Upper lobe of left lung (tissue), 6 donors: ENCODE measurements around the gene CUL9. TPM values are rescaled to one million over a fixed set of nuclear protein-coding genes. Genes with fewer than 3 reads are reported as not detected.

Experiments
- ATAC-seq, 2 donors: fragments of 200-7000 bp; cut with Tn5 transposase; one replicate each; pipeline ENCODE4 v1.9.1; 2022; ENCODE audit warnings: mild to moderate bottlenecking in 2 of 2, moderate library complexity in 2 of 2; ENCODE audit not compliant: low FRiP score in 2 of 2
- DNase-seq, 2 donors: peaks; one replicate each; pipeline ENCODE4 v3.0.0-alpha.2; 2019 to 2020
- H3K27ac ChIP-seq, 4 donors: fragments of 200-600 bp; sonication (generic); one replicate each; pipeline ENCODE4 v1.5.1; 2016 to 2019
- H3K27me3 ChIP-seq, 4 donors: fragments of 200-600 bp; sonication (generic); one replicate each; pipeline ENCODE4 v1.5.1; 2017 to 2019
- H3K36me3 ChIP-seq, 4 donors: fragments of 200-600 bp; sonication (generic); one replicate each; pipeline ENCODE4 v1.5.1; 2016 to 2019
- H3K4me1 ChIP-seq, 4 donors: fragments of 200-600 bp; sonication (generic); one replicate each; pipeline ENCODE4 v1.5.1; 2018 to 2019
- H3K4me3 ChIP-seq, 4 donors: fragments of 200-600 bp; sonication (generic); one replicate each; pipeline ENCODE4 v1.5.1; 2017 to 2019; ENCODE audit warnings: mild to moderate bottlenecking in 2 of 4, moderate library complexity in 1 of 4
- H3K9me3 ChIP-seq, 4 donors: fragments of 200-600 bp; sonication (generic); one replicate each; pipeline ENCODE4 v1.5.1; 2018 to 2019
- EP300 ChIP-seq, 4 donors: sonication (generic); formaldehyde crosslinking; IDR thresholded peaks; one replicate each; pipeline ENCODE4 v1.5.1; 2017; ENCODE audit warnings: antibody characterized with exemption in 4 of 4, control low read depth in 2 of 4
- POLR2A ChIP-seq, 4 donors: fragments of 450-650 bp; IDR thresholded peaks; one replicate each; pipeline ENCODE4 v1.5.1; 2016 to 2017; ENCODE audit warnings: antibody characterized with exemption in 4 of 4, mild to moderate bottlenecking in 2 of 4
- POLR2AphosphoS5 ChIP-seq, 2 donors: sonication (generic); formaldehyde crosslinking; IDR thresholded peaks; one replicate each; pipeline ENCODE4 v1.5.1; 2017; ENCODE audit warnings: antibody characterized with exemption in 2 of 2
- WGBS, 2 donors: methylation state at CpG; one replicate each; pipeline ENCODE4 v1.1.5; 2017 to 2018; 5-methylcytosine and 5-hydroxymethylcytosine counted together
- total RNA-seq, 6 donors: library from RNA; depleted of rRNA in 4 of 6; stranded (reverse); fragments of >200 nt in 4 of 6; gene quantifications; one replicate each; pipeline versions ENCODE4 v1.1.0 to v1.2.1, GENCODE V29; 2016 to 2021
- TF ChIP-seq, protein P1 (sequence below), 6 experiments: fragments of 450-650 bp in 4 of 6; fragments of 200-600 bp in 2 of 6; sonication (generic) in 2 of 6; IDR thresholded peaks; one replicate each; pipeline ENCODE4 v1.5.1; 2016 to 2019; ENCODE audit warnings: antibody characterized with exemption in 6 of 6
- donor health status: DM: no; HTN: no; CAD: no; lungs with moderate emphysema.
- donor health status: DM: no; HTN: yes; CAD: no; lungs with severe emphysema.

CUL9 gene
- total RNA-seq, 6 donors from 2014 or later, result 26.9 to 105 (median 47.5) TPM

DNA sequence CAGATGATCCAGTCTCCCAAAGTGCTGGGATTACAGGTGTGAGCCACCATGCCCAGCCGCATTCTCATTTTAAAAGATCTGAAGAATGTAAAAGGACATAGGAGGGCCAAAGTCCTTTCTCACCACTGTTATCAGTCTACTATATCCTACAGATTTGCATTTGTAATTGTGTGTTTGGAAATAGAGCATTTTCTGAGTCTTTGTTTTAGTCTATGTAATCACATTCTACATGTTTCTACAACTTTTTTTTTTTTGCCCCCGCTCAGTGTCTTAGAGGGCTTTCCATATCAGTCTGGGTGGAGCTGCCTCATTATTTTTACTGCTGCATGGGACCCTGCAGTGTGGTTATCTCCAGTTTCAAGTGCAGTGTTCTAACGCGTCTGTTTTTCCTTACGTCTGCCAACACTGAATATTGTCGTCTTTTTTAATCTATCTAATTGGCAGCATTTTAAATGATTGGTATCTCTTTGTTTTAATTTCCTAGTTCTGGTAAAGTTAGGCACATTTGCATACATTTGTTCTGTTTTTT is 7.8 kb downstream of the CUL9 start:
- TF ChIP-seq EP300 (IDR thresholded peaks at IDR 0.05), result no peak
- TF ChIP-seq POLR2AphosphoS5 (IDR thresholded peaks at IDR 0.05), result no peak
- no peak for TF ChIP-seq POLR2A (IDR thresholded peaks at IDR 0.05)
- TF ChIP-seq, protein P1, sequence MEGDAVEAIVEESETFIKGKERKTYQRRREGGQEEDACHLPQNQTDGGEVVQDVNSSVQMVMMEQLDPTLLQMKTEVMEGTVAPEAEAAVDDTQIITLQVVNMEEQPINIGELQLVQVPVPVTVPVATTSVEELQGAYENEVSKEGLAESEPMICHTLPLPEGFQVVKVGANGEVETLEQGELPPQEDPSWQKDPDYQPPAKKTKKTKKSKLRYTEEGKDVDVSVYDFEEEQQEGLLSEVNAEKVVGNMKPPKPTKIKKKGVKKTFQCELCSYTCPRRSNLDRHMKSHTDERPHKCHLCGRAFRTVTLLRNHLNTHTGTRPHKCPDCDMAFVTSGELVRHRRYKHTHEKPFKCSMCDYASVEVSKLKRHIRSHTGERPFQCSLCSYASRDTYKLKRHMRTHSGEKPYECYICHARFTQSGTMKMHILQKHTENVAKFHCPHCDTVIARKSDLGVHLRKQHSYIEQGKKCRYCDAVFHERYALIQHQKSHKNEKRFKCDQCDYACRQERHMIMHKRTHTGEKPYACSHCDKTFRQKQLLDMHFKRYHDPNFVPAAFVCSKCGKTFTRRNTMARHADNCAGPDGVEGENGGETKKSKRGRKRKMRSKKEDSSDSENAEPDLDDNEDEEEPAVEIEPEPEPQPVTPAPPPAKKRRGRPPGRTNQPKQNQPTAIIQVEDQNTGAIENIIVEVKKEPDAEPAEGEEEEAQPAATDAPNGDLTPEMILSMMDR (IDR thresholded peaks at IDR 0.05), result no peak
- no peak for DNase-seq
- no peaks in the 10 kb centered on the region for H3K4me1 ChIP-seq

GRCh38 chr6:43192911-43193310 is 10.9 kb downstream of the CUL9 start:
- H3K4me3 ChIP-seq, result no peak overlapping the region
- H3K27me3 ChIP-seq, result no peaks in the 10 kb centered on the region
- H3K4me1 ChIP-seq, result no peaks in the 10 kb centered on the region
- TF ChIP-seq, protein P1 (IDR thresholded peaks at IDR 0.05), result no peak
- TF ChIP-seq EP300 (IDR thresholded peaks at IDR 0.05) (no peak), POLR2AphosphoS5 (IDR thresholded peaks at IDR 0.05) (no peak), POLR2A (IDR thresholded peaks at IDR 0.05) (no peak)
- 94% methylated on average over 9 of the region's 9 CpGs for WGBS, 2 donors
- peaks cover 7 to 83% (median 63%) of the 10 kb centered on the region in 4 donors for H3K36me3 ChIP-seq
- ATAC-seq (no peak), DNase-seq (peak in 1 of 2 donors; percentile 6)
- H3K9me3 ChIP-seq, result no peaks in the 10 kb centered on the region
- H3K27ac ChIP-seq, result no peak overlapping the region

More for the DNA sequence above, 7.8 kb downstream of the CUL9 start:
- Histone ChIP-seq H3K9me3 (no peaks in the 10 kb centered on the region), H3K4me3 (no peak overlapping the region), H3K36me3 (peaks cover 7 to 80% (median 59%) of the 10 kb centered on the region in 4 donors), H3K27me3 (no peaks in the 10 kb centered on the region), H3K27ac (no peak overlapping the region)
- ATAC-seq, result no peak
- 86 to 89% methylated on average over 6 of the region's 6 CpGs for WGBS, 2 donors

DNA sequence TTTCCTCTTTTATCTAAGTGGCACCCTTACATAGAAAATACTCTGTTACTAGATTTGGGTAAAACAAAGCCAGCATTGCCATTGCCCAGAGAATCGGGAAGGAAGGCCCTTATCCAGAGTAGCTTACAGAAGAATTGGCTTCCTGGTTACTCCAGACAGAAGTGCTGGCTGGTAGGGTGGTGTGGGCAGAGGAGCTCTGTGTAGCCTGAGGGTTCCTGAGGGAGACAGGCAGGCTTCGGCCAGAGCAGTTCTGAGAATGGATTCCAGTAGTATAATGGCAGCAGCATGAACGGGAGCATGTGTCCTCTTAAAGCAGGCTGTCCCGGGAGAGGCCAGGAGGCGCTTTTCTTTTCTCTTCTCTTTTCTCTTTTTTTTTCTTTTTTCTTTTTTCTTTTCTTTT is 11.9 kb downstream of the CUL9 start:
- no peaks in the 10 kb centered on the region for H3K4me1 ChIP-seq
- H3K4me3 ChIP-seq, result no peak overlapping the region
- no peaks in the 10 kb centered on the region for H3K27me3 ChIP-seq
- no peak for TF ChIP-seq POLR2AphosphoS5 (IDR thresholded peaks at IDR 0.05)
- DNase-seq, result peak in 1 of 2 donors; percentile 2
- 90 to 98% methylated on average over 5 of the region's 5 CpGs for WGBS, 2 donors
- no peak for ATAC-seq
- peaks cover 2 to 83% (median 62%) of the 10 kb centered on the region in 4 donors for H3K36me3 ChIP-seq
- H3K9me3 ChIP-seq, result no peaks in the 10 kb centered on the region
- H3K27ac ChIP-seq, result no peak overlapping the region

DNA sequence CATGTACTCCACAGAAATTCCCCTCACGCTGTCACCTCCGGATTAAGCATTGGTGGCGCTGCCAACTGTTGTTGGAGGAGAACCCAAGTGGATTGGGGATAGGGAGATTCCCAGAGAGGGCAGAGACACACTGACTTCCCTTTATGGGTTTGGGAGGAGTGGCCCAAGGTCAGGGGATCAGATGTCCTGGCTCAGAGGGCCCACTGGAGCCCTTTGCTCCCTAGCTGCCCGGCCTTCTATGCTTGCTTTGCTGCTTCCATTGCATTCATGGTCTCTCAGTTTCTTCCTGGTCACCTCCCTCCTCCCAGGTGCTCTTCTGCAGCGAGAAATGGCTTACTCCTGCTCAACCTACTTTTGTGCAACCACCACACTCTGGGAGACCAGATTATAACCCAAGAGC is 14.3 kb downstream of the CUL9 start:
- peak in 1 of 2 donors; percentile 11 for DNase-seq

GRCh38 chr6:43199912-43200311 is 17.9 kb downstream of the CUL9 start:
- Histone ChIP-seq H3K27ac (no peak overlapping the region), H3K27me3 (no peaks in the 10 kb centered on the region), H3K36me3 (peaks cover 0 to 74% (median 50%) of the 10 kb centered on the region in 4 donors), H3K4me3 (no peak overlapping the region), H3K4me1 (no peaks in the 10 kb centered on the region), H3K9me3 (no peaks in the 10 kb centered on the region)
- TF ChIP-seq POLR2AphosphoS5 (IDR thresholded peaks at IDR 0.05), result no peak
- ATAC-seq (no peak), DNase-seq (peak in 1 of 2 donors; percentile 12)
- 78 to 88% methylated on average over 5 to 6 of the region's 6 CpGs for WGBS, 2 donors

More for the DNA sequence above, 14.3 kb downstream of the CUL9 start:
- peaks cover 0 to 89% (median 72%) of the 10 kb centered on the region in 4 donors for H3K36me3 ChIP-seq
- H3K9me3 ChIP-seq, result no peaks in the 10 kb centered on the region
- no peaks in the 10 kb centered on the region for H3K27me3 ChIP-seq
- no peak overlapping the region for H3K4me3 ChIP-seq
- WGBS, 2 donors, result 83 to 93% methylated on average over 3 to 5 of the region's 5 CpGs
- no peaks in the 10 kb centered on the region for H3K4me1 ChIP-seq
- TF ChIP-seq POLR2A (IDR thresholded peaks at IDR 0.05) (no peak), POLR2AphosphoS5 (IDR thresholded peaks at IDR 0.05) (no peak), EP300 (IDR thresholded peaks at IDR 0.05) (no peak)
- TF ChIP-seq, protein P1 (IDR thresholded peaks at IDR 0.05), result no peak
- no peak for ATAC-seq
- no peak overlapping the region for H3K27ac ChIP-seq

DNA sequence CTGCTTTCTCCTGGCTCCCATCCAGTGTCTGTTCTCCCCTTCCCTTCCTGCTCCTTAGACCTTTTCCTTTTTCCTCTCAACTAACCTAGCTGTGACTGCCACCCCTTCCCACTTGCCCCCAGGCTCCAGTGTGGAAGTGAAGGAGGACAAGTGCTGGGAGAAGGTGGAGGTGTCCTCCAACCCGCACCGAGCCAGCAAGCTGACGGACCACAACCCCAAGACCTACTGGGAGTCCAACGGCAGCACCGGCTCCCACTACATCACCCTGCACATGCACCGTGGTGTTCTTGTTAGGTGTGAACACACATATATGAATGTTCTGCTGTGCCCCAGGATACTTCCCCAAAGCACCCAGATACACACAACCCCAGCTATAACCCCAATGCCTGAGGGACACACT is 18.5 kb downstream of the CUL9 start:
- Histone ChIP-seq H3K27me3 (no peaks in the 10 kb centered on the region), H3K9me3 (no peaks in the 10 kb centered on the region), H3K4me3 (no peak overlapping the region), H3K36me3 (peaks cover 0 to 73% (median 46%) of the 10 kb centered on the region in 4 donors), H3K4me1 (no peaks in the 10 kb centered on the region), H3K27ac (no peak overlapping the region)
- DNase-seq (peak in 1 of 2 donors; percentile 1), ATAC-seq (no peak)
- WGBS, 2 donors, result 97 to 98% methylated on average over 6 of the region's 6 CpGs
- TF ChIP-seq POLR2A (IDR thresholded peaks at IDR 0.05) (no peak), POLR2AphosphoS5 (IDR thresholded peaks at IDR 0.05) (no peak), EP300 (IDR thresholded peaks at IDR 0.05) (no peak)
- TF ChIP-seq, protein P1 (IDR thresholded peaks at IDR 0.05), result no peak
